HS-27A (cell line): ENCODE data around the gene MEIOSIN.
"Not testable (repeated sequence)": the region's sequence is repeated elsewhere in the genome, so short reads cannot be mapped to it uniquely, and the experiment has no call there.

Experiments used
- DNase-seq: peaks from one replicate; pipeline ENCODE4 v3.0.0-alpha.2; 2012; ENCODE audit warnings: low read depth, missing footprints

MEIOSIN gene

GRCh38 chr19:45780448-45781213 lies 47.4 kb downstream of the MEIOSIN start:
- no peak for DNase-seq

GRCh38 chr19:45781214-45782161 lies 48.2 kb downstream of the MEIOSIN start:
- no peak for DNase-seq

- no peak for DNase-seq
These were observed 49.0 kb downstream of the MEIOSIN start, which contains the start of gene DMPK for GRCh38 chr19:45782162-45782691. DMPK (minus strand) TSS chr19:45782490; CDS start chr19:45782352, 138 bp downstream.

- DNase-seq, result peak; percentile 68
These were observed 49.9 kb downstream of the MEIOSIN start for GRCh38 chr19:45782820-45783785.

GRCh38 chr19:45784096-45784495 lies 50.9 kb downstream of the MEIOSIN start:
- no peak for DNase-seq

GRCh38 chr19:45785097-45785496 lies 51.9 kb downstream of the MEIOSIN start:
- DNase-seq, result no peak

- DNase-seq, result no peak
These were observed 52.7 kb downstream of the MEIOSIN start for GRCh38 chr19:45785781-45786532.

- DNase-seq, result no peak
These were observed 53.3 kb downstream of the MEIOSIN start for GRCh38 chr19:45786533-45786894.

- no peak for DNase-seq
These were observed 56.0 kb downstream of the MEIOSIN start for GRCh38 chr19:45789035-45789786.

GRCh38 chr19:45790942-45791341 lies 57.7 kb downstream of the MEIOSIN start:
- no peak for DNase-seq

- DNase-seq, result no peak
These were observed 58.7 kb downstream of the MEIOSIN start for GRCh38 chr19:45791744-45792469.

- DNase-seq, result peak; percentile 99
These were observed 59.4 kb downstream of the MEIOSIN start, which contains the start of gene DMWD for GRCh38 chr19:45792470-45793177. DMWD (minus strand) TSS chr19:45792845; CDS start chr19:45792756, 89 bp downstream.

GRCh38 chr19:45793178-45793564 lies 59.9 kb downstream of the MEIOSIN start:
- no peak for DNase-seq

- DNase-seq, result no peak
These were observed 60.6 kb downstream of the MEIOSIN start for GRCh38 chr19:45793876-45794275.

GRCh38 chr19:45794627-45795026 lies 61.4 kb downstream of the MEIOSIN start:
- DNase-seq, result no peak

GRCh38 chr19:45798995-45799517 lies 65.8 kb downstream of the MEIOSIN start:
- peak; percentile 74 for DNase-seq

- DNase-seq, result not testable (repeated sequence)
These were observed 66.3 kb downstream of the MEIOSIN start for GRCh38 chr19:45799541-45799940.

- no peak for DNase-seq
These were observed 66.9 kb downstream of the MEIOSIN start for GRCh38 chr19:45800070-45800553.
